Measurements from ENCODE around the gene LRRC27.

Gene LRRC27

DNA sequence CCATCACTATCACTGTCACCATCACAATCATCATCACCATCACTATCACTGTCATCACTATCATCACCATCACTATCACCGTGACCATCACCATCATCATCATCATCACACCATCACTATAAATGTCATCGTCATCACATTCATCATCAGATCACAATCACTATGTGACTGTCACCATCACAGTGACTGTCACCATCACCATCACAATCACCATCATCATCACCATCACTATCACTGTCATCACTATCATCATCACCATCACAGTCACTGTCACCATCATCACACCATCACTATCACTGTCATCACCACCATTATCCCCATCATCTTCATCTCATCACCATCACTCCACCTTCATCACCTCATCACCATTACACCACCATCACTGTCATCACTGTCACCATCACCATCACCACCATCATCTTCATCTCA is 96.0 kb downstream of the LRRC27 start:
- H3K27me3 ChIP-seq (ENCODE audit: insufficient read depth, low read length), result no peaks in the 10 kb centered on the region
- TF ChIP-seq, protein P1, sequence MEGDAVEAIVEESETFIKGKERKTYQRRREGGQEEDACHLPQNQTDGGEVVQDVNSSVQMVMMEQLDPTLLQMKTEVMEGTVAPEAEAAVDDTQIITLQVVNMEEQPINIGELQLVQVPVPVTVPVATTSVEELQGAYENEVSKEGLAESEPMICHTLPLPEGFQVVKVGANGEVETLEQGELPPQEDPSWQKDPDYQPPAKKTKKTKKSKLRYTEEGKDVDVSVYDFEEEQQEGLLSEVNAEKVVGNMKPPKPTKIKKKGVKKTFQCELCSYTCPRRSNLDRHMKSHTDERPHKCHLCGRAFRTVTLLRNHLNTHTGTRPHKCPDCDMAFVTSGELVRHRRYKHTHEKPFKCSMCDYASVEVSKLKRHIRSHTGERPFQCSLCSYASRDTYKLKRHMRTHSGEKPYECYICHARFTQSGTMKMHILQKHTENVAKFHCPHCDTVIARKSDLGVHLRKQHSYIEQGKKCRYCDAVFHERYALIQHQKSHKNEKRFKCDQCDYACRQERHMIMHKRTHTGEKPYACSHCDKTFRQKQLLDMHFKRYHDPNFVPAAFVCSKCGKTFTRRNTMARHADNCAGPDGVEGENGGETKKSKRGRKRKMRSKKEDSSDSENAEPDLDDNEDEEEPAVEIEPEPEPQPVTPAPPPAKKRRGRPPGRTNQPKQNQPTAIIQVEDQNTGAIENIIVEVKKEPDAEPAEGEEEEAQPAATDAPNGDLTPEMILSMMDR (IDR thresholded peaks at IDR 0.05; ENCODE audit: low read length), result no peak
- TF ChIP-seq EZH2 (IDR thresholded peaks at IDR 0.05; ENCODE audit: borderline replicate concordance, low read length), result no peak
- no peak overlapping the region for H3K4me3 ChIP-seq (ENCODE audit: low read depth, low read length, poor library complexity, severe bottlenecking)
- H3K9ac ChIP-seq (ENCODE audit: low read length), result no peak overlapping the region
- H3K4me2 ChIP-seq (ENCODE audit: low read length), result no peak overlapping the region
- H3K4me1 ChIP-seq (ENCODE audit: insufficient read depth, low read length, severe bottlenecking), result peaks cover 9% of the 10 kb centered on the region
- H2AFZ ChIP-seq (ENCODE audit: low read length), result no peak overlapping the region
- no peaks in the 10 kb centered on the region for H3K9me3 ChIP-seq (ENCODE audit: low read length)
- no peak overlapping the region for H3K27ac ChIP-seq (ENCODE audit: low read depth, low read length, poor library complexity, severe bottlenecking)
- H3K9me2 ChIP-seq (ENCODE audit: low read depth, low read length), result no peaks in the 10 kb centered on the region
- no peaks in the 10 kb centered on the region for H3F3A ChIP-seq (ENCODE audit: insufficient read depth, low read length)
- H3K36me3 ChIP-seq (ENCODE audit: insufficient read depth, low read length), result no peaks in the 10 kb centered on the region
- no peaks in the 10 kb centered on the region for H3K79me2 ChIP-seq (ENCODE audit: insufficient read depth, low read length)
- no peaks in the 10 kb centered on the region for H4K20me1 ChIP-seq (ENCODE audit: insufficient read depth, low read length)

DNA sequence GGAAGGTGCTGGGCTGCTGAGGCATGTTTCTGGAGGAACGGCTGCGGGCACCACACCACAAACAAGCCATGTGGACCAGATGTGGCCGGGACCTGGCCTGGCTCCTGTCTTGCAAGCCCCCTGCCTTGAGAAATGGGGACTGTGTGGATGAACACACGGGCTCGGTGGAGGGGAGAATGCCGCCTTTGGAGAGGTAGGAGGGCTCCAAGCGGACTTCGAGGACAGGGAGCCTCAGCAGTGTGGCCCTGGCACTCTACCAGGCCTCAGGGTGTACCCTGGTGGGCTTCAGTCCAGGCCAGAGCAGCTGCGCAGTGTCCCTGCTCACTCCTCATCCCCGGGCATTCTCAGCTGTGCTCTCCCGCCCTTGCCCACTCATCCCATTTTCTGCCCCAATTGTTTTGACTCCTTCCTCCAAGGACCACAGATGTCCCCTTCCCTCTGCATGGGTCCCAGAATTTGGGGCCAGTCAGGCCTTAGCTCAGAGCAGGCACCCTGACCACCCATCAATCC is 96.5 kb downstream of the LRRC27 start:
- H3K4me3 ChIP-seq (ENCODE audit: low read depth, low read length, poor library complexity, severe bottlenecking), result no peak overlapping the region
- H3K27ac ChIP-seq (ENCODE audit: low read depth, low read length, poor library complexity, severe bottlenecking), result no peak overlapping the region
- H3K4me2 ChIP-seq (ENCODE audit: low read length), result no peak overlapping the region
- no peaks in the 10 kb centered on the region for H3K36me3 ChIP-seq (ENCODE audit: insufficient read depth, low read length)
- H3K9me3 ChIP-seq (ENCODE audit: low read length), result no peaks in the 10 kb centered on the region
- no peaks in the 10 kb centered on the region for H3F3A ChIP-seq (ENCODE audit: insufficient read depth, low read length)
- no peaks in the 10 kb centered on the region for H3K79me2 ChIP-seq (ENCODE audit: insufficient read depth, low read length)
- no peaks in the 10 kb centered on the region for H3K9me2 ChIP-seq (ENCODE audit: low read depth, low read length)
- H3K27me3 ChIP-seq (ENCODE audit: insufficient read depth, low read length), result no peaks in the 10 kb centered on the region
- H3K9ac ChIP-seq (ENCODE audit: low read length), result no peak overlapping the region
- peaks cover 4% of the 10 kb centered on the region for H3K4me1 ChIP-seq (ENCODE audit: insufficient read depth, low read length, severe bottlenecking)
- H4K20me1 ChIP-seq (ENCODE audit: insufficient read depth, low read length), result no peaks in the 10 kb centered on the region
- TF ChIP-seq, protein P1 (IDR thresholded peaks at IDR 0.05; ENCODE audit: low read length), result no peak
- TF ChIP-seq EZH2 (IDR thresholded peaks at IDR 0.05; ENCODE audit: borderline replicate concordance, low read length), result no peak
- no peak overlapping the region for H2AFZ ChIP-seq (ENCODE audit: low read length)

Measured in OCI-LY1 (cell line).